ENCODE measurements around the gene OR9Q1.
A peak's percentile ranks its signal among the peaks of the same experiment; 100 is the strongest.
"Not testable (repeated sequence)": the region's sequence is repeated elsewhere in the genome, so short reads cannot be mapped to it uniquely, and the experiment has no call there.

OR9Q1 gene, protein sequence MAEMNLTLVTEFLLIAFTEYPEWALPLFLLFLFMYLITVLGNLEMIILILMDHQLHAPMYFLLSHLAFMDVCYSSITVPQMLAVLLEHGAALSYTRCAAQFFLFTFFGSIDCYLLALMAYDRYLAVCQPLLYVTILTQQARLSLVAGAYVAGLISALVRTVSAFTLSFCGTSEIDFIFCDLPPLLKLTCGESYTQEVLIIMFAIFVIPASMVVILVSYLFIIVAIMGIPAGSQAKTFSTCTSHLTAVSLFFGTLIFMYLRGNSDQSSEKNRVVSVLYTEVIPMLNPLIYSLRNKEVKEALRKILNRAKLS

DNA sequence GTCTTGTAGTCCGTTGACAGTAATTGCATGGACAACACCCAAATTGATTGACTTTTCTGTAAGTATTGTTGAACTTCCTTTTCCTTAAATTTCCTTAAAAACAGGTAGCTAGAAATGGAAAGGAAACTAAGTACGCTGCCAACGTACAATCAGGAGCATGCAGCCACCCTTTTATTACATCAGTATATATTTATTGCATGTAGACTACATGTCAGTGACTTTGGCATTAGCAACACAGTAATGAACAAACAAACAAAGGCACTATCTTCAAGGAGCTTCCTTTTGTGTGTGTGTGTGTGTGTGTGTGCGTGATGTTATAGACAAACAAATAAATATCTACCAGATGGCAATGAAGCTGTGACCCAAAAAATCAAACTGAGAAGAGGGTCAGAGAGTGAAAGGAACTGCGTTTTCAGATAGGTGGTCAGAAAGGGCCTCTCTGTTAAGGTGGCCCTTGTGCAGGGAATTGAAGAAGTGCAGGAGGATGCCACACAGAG lies at the start of gene OR9Q1:
Gene OR9Q1, plus strand, starts transcription at position 447 of the 497 bp plus-strand sequence. CDS start 155,564 bp downstream, outside the sequence.
- DNase-seq = no peak

DNA sequence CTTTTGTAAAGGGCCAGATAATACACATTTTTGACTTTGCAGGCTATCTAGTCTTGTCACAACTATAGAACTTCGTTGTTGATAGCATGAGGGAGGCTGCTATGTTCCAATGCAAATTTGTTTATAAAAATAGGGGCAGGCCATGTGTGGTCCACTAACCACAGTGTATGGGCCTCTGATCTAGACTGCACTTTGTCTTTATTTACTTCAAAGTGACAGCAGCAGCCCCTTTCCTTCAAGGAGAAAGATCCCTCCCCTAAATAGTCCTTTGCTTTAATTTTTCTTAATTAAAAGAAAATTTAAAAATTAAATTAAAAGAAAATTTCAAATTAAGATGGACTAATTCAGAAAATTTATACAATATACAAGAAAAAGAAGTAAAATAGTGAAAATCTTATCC lies 49.5 kb upstream of the OR9Q1 start:
- no peak for DNase-seq

DNA sequence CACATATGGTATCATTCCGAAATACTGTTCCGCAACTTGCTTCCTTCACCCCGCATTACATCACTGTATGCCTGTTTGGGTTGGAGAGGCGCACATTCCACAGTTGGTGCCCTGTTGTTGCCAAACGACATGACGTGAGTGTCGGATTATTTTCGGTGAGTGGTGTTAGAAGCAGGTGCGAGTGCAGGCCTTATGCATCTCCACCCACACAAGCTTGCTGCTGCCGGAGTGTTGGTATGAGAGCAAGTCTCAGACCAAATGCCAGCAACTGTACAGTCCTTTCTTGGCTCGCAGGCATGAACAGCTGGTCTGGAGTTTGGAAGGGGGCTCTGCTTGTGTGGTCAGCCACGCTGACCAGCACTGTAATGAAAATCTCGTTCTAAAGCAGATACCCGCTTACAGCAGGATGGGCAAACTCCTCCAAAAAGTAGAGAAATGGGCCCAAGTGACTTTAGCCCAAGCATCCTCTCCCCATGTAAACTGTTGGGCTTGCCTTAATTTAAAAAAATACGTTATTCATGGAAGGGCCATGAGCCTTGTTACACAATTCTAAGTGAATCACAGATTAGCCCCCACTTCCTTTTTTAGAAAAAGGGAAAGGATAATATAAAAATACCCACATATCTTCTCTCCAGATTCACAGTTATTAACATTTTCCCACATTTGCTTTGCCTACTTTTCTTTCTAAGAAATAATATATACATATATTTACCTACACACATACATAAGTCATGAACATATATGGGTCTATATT lies 48.7 kb upstream of the OR9Q1 start:
- no peak for DNase-seq

DNA sequence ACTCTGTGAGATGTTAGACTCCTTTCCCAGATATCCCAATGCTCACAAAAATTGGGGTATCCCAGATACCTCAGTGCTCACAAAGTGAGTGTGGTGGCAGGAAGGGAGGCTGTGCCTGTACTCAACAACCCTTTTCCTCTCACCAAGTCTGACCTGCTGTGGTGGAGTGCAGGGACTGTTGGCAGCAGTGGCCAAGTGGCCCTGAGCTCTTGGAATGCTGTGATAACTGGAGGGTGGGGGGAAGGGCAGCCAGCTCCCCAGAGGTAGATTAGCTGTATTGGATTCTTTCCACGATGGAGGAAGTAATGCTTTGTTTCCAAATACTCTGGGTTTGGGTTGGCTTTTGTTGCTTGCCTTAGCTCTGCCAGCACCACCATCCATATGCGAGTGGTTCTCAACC lies 46.0 kb upstream of the OR9Q1 start:
- no peak for DNase-seq

DNA sequence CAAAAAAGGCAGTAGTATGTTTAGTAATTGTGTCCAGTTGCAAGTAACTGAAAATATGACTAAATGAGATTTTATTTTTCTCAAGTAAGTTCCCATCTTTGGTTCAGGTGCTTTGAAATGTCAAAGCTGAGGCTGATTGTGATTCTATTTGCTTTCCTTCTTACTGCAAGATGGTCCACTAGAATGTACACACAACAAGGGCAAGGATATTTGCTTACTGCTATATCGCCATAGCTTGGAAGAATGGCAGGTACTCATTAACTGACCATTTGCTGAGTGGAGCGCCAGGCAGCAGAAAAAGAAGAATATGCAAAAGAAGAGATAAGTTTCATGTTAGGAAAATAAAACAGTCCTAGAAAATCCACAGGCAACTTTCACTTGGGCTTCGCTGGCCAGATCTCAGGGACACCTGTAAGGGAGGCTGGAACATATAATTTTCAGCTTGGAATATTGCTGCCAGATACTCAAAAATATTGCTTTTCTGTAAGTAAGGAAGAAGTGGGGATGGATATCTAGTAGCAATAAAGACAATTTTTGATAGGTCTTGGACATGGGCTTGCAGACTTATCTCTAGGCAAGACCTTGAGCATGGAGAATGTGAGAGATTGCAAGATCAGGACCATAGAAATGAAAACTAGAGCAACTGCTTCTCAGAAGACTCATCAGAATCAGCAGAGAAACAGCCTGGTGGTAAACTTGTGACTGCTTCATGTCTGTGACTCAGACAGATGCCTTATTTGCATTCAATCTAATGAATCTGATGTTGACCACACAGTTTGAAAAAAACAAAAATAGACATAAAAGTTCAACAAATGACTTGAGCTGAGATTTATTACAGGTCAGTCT lies 44.8 kb upstream of the OR9Q1 start:
- DNase-seq = no peak

DNA sequence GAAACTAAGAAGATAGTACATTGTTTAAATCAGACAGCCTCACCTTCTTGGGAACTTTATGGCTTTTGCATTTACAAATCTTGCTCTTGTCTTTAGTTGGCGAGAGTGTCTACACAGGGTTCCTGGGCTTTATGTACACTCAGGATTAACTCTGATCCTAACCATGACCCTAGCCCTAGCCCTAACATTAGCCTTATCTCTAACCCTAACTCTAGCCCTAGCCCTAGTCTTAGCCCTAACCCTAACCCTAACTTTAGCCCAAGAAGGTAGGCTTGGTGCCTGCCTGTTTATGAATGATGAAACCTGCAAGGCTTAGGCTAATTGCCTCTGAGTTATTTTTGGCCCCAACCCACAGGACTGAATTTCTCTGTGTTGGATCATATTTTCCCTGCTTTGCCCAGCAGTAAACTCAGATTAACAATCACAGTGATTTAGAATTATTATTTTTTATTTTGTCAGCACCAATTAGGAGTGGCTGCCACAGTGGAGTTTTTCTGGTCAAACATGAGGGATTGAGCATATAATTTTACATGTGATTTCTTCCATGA lies 44.1 kb upstream of the OR9Q1 start:
- no peak for DNase-seq

DNA sequence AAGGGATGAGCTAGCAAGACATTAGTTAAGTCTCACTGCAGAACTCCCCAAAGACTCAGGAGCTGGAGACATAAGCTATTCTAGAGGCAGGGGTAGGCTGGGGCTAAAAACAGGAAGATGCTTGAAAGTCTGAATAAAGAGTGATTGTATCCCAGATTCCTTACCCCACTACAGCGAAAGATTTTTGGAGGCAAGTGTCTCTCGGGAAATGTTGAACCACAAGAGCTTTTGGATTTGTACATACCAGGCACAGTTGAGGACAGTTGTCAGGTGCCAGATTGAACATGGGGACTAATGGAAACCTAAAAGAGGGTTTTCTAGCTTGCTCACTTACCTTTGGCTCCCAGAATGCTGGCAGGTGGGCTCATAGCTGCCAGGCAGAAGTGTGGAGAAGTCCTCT lies 43.5 kb upstream of the OR9Q1 start:
- DNase-seq = no peak

DNA sequence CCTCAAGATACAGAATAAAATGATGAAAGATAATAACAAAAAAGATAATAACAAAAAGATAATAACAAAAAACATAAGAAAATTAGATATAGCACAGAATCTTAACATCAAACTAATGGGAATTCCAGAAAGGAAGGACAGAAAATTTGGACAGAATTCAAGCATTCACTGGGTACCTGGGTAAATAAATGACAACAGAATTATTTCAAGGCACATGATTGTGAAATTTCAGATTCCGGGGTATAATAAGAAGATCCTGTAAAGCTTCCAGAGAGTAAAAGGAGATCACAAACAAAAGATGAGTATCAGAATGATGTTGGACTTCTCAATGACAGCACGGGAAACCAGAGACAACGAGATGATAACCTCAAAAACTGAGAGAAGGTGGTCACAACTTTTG lies 42.1 kb upstream of the OR9Q1 start:
- DNase-seq = no peak

DNA sequence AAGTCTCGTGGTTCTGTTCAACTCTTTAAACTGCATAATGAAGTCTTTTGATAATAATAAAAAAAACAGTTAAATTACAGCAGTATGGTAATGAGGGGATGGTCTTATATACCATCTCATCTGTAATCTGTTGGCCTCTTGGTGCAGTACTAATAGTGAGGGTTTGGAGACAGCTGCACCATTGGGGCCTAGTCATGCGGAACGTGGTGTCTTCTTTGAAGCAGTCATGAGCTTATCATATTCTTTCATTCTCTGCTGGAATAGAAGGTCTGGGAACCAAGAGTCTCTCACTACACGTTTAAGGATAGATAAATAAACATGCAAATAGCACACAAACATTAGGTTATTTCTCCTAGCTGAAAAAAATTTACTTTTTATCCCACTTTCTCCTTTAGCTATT lies 40.9 kb upstream of the OR9Q1 start:
- peak; percentile 10 for DNase-seq

DNA sequence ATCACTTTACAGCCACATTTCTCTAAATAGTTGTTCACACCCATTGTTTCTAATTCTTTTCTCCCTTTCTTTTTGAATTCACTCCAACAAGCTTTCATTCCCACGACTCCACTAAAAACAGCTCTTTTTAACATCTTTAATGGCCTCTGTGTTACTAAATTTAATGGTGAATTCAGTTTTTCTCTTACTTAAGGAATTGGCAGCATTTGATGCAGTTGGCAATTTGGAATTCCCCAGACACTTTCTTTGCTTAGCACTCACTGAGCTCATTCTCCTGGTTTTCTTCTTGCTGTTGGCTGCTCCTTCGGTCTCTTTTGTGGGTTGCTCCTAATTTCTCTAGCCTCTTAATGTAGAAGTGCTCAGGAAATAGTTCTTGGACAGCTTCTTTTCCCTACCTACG lies 40.5 kb upstream of the OR9Q1 start:
- DNase-seq = no peak

DNA sequence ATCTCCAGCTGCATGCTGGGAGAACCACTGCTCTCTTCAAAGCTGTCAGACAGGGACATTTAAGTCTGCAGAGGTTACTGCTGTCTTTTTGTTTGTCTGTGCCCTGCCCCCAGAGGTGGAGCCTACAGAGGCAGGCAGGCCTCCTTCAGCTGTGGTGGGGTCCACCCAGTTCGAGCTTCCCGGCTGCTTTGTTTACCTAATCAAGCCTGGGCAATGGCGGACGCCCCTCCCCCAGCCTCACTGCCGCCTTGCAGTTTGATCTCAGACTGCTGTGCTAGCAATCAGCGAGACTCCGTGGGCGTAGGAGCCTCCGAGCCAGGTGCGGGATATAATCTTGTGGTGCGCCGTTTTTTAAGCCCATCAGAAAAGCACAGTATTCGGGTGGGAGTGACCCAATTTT lies 24.2 kb upstream of the OR9Q1 start:
- not testable (repeated sequence) for DNase-seq

DNA sequence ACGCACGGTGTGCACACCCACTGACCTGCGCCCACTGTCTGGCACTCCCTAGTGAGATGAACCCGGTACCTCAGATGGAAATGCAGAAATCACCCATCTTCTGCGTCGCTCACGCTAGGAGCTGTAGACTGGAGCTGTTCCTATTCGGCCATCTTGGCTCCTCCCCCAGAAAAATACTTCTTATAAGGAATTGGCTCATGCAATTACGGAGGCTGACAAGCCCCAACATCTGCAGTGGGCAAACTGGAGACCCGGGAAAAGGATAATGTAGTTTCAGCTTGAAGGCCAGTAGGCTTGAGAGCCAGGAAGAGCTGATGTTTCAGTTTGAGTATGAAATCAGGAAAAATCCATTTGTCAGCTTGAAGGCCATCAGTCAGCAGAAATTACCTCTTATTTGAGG lies 23.7 kb upstream of the OR9Q1 start:
- not testable (repeated sequence) for DNase-seq

DNA sequence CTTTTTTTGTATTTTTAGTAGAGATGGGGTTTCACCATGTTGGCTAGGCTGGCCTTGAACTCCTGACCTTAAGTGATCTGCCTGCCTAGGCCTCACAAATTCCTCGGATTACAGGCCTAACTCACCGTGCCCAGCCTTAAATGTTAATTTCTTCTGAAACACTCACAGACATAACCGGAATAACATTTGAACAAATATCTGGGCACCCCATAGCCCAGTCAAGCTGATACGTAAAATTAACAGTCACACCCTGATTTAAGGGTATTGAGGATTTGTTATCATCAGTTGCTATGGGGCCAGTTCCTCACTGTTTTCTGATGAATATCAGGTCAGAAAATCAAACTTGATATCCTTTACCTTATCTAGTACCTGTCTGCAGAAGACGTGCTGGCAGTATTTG lies 23.0 kb upstream of the OR9Q1 start:
- DNase-seq = no peak

DNA sequence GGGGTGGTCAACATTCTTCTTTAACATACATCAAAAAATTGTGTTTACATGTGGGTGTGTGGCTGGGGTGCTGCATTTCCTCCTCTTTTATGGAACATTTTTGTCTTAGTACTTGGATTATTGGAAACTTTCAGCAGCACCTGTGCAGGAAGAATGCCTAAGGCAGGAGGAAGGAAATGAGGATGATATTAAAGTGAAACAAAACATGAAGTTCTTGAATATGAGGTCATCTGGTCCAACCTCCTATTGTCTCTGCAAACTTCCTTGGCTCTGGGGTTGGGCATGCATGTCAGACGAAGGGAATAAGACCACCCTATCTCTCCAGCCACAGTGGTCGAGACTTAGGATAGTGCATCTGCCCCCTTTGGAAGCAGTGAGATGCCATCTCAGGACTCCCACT lies 20.6 kb upstream of the OR9Q1 start:
- no peak for DNase-seq

DNA sequence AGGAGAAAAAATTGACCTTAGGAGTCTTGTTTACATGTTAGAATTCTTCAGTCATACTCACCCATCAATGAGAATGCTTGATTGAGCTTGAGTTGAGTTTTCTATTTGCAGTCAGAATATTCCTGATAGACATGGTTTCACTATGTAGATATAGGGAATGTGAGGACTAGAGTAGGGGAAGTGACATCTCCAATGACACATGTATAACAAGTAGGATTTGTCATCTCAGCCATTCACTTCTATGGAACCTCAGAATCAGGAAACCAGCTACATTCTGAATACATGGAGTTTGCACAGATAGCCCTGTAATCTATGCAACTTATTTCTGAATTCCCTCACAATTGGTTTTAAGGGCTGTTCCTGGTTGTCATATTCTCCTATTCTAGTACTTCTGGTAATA lies 20.1 kb upstream of the OR9Q1 start:
- DNase-seq = no peak

DNA sequence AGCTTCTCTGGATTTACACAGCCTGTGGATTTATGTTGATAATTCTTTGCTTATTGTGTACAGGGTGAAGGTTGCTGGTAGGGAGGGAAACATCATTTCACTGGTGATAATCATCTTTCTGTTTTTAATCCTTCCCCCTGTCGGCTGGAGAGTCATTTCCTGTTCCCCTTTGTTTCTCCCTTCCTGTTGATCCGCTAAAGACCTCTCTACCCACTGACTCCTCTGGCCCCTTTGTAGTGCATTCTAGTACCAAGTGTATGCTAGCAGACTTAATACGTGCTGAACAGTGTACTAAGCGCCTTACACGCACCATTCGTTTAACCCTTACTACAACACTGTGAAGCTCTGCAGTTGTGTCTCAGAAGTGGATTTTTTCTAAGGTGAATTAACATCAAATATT lies 19.0 kb upstream of the OR9Q1 start:
- no peak for DNase-seq

DNA sequence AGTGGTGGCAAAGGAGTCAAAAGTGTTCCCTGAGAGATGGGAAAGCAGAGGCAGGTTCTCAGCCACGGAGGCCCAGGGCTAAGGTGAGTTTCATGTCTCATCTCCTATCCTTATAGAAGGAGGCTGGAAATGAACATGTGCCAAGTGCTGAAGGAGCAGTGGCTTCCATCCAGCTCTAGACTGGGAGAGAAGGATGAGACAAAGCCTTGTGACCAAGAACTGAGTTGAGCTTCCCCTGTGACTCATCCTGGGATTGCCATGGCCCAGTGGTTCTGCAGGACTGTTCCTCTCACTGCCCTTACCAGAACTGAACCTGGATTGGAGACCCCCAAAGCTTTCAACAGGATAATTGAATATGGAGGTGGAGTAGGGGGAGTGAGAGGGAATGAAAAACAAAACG lies 16.7 kb upstream of the OR9Q1 start:
- DNase-seq = peak; percentile 30

DNA sequence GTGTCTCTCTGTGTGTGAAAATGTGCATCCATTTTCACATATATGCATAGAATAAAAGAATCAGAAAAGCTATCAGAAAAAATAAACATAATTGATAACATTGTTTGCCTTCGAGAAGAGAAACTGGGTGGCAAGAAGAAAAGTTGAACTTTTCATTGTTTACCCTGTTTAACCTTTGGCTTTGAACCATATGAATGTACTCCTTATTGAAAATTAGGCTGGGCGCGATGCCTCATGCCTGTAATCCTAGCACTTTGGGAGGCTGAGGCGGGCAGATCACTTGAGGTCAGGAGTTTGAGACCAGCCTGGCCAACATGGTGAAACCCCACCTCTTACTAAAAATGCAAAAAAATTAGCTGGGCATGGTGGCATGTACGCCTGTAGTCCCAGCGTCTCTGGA lies 11.9 kb upstream of the OR9Q1 start:
- no peak for DNase-seq

DNA sequence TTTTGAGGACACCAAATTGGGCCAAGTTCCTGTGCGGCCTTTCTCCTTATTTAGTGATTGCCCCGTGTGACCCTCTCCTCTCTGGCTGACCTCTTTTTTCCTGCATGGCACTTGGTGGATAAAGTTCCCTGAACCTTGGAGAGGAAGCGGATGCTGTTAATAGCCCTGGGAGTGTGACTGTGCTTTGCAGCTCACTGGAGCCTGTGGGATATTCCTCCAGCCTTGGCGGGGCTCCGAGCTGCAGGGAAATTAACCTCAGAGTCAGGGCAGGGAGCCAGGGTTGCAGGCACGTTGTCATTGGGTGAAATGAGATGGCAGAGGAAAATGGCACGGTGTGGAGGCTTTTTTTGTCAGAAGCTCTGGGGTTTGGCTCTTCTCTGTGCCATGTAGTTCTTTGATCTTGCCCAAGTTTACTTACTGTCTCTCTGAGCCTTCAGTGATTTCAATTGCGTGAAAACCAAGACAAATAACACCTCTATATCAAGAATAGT lies 965 bp downstream of the OR9Q1 start:
- peak; percentile 74 for DNase-seq

DNA sequence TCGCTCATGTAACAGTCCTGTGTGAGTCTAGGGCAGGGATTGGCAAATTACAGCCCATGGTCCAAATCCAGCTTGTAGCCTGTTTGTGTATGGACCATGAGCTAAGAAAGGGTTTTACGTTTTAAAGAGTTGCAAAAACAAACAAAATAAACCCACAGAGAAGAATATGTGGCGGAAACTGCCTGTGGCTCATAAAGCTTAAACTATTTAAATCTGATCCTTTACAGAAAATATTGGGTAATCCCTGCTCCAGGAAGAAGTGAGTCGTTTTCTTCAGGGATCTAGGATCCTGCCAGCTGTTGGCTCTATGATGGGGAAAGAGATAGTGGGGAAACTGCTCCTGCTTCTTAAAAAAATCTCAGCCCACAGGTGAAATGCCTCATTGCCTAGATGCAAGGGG lies 3.7 kb downstream of the OR9Q1 start:
- DNase-seq = no peak

DNA sequence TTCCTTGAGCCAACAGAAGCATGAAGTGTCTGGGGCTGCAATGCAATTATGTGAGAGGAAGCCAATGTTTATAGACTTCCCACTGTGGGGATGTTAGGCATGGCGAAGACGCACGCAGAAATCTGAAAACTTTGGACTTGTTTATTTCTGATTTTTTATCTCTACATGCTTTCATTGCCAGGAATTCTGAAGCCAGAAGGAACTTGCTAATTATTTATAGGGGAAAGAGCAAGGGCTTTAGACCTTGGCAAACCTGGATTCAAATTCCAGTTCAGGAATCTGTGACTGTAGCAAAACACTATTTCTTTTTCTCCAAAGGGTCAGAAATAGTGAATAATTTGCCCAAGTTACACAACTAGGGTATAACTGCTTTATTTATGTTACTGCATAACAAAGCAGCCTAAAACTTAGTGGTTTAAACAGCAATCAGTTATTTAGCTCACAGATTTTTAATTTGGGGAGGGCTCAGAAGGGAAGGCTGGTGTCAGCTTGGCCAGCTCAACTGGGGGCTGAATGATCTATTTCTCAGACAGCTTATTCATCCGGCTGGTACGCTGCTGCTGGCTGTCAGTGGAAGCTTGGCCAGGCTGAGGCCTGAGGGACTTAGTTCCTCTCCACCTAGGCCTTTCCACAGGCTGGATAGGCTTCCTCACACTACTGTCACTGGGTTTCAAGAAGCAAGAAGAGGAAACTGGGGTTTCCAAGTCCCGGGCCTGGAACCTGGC lies 5.2 kb downstream of the OR9Q1 start:
- peak; percentile 60 for DNase-seq

DNA sequence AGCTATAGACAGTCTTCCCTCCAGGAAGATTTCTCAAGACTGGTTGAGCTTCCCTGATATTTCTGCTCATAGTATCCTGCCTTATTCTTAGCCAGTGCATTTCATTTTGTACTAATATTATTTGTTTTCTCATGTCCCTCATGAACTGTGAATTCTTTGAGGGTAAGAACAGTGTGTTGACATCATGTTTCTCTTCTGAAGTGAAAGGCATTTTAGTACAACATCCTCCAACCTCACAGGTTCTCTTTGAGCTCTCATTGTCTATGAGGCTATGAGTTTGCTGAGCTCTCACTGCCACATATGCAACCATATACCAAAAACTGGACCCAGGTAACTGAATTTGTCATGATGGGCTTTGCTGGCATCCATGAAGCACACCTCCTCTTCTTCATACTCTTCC lies 7.0 kb downstream of the OR9Q1 start, which contains the start of gene OR6Q1:
Gene OR6Q1, plus strand, starts transcription at position 301 of the 400 bp plus-strand sequence. Its CDS starts 0 bp downstream, at position 301.
- no peak for DNase-seq
